ENCODE data around the gene SKIL.
A peak's percentile ranks its signal among the peaks of the same experiment; 100 is the strongest.

SKIL gene

GRCh38 chr3:170350515-170351413, 6.8 kb upstream of the SKIL start:
- no peak for DNase-seq

GRCh38 chr3:170352936-170353335, 4.6 kb upstream of the SKIL start:
- no peak for DNase-seq

GRCh38 chr3:170353485-170353884, 4.0 kb upstream of the SKIL start:
- DNase-seq, result no peak

- no peak for DNase-seq
These were observed 2.8 kb upstream of the SKIL start for GRCh38 chr3:170354760-170355159.

- DNase-seq, result no peak
These were observed 1.5 kb upstream of the SKIL start for GRCh38 chr3:170355738-170356595.

- DNase-seq, result peak; percentile 11 to 19
These were observed 829 bp upstream of the SKIL start for GRCh38 chr3:170356596-170357175.

- DNase-seq, result peak; percentile 71 to 79
These were observed 811 bp downstream of the SKIL start for GRCh38 chr3:170358042-170359010.

- no peak for DNase-seq
These were observed 1.7 kb downstream of the SKIL start for GRCh38 chr3:170359178-170359704.

GRCh38 chr3:170360466-170360865, 3.0 kb downstream of the SKIL start:
- no peak for DNase-seq

GRCh38 chr3:170360916-170361315, 3.4 kb downstream of the SKIL start:
- DNase-seq, result no peak

GRCh38 chr3:170361711-170362110, 4.2 kb downstream of the SKIL start:
- no peak for DNase-seq

- no peak for DNase-seq
These were observed 6.0 kb downstream of the SKIL start for GRCh38 chr3:170363471-170363994.

GRCh38 chr3:170364965-170365364, 7.5 kb downstream of the SKIL start:
- no peak for DNase-seq

GRCh38 chr3:170367797-170368196, 10.3 kb downstream of the SKIL start:
- DNase-seq, result no peak

GRCh38 chr3:170368921-170369320, 11.4 kb downstream of the SKIL start:
- no peak for DNase-seq

- no peak for DNase-seq
These were observed 14.8 kb downstream of the SKIL start for GRCh38 chr3:170372190-170372879.

- DNase-seq, result no peak
These were observed 26.1 kb downstream of the SKIL start for GRCh38 chr3:170383567-170383966.

- DNase-seq, result no peak
These were observed 29.0 kb downstream of the SKIL start for GRCh38 chr3:170386468-170386867.

- DNase-seq, result no peak
These were observed 30.4 kb downstream of the SKIL start for GRCh38 chr3:170387950-170388349.

- no peak for DNase-seq
These were observed 33.6 kb downstream of the SKIL start for GRCh38 chr3:170391108-170391507.

- no peak for DNase-seq
These were observed 40.2 kb downstream of the SKIL start for GRCh38 chr3:170397685-170398084.
